Activated T-cell treated with anti-CD3 and anti-CD28 coated beads for 24 hours (primary cell): Measurements from ENCODE around the gene HMGB1.
"Not testable (repeated sequence)": the region's sequence is repeated elsewhere in the genome, so short reads cannot be mapped to it uniquely, and the experiment has no call there.

Source experiments
- DNase-seq: peaks from one replicate; pipeline ENCODE4 v3.0.0-alpha.2; 2020; ENCODE audit warnings: low read depth

Gene HMGB1

GRCh38 chr13:30466358-30466714 is 600 bp upstream of the HMGB1 start:
- no peak for DNase-seq

- no peak for DNase-seq
Observed at GRCh38 chr13:30465343-30465592, 468 bp downstream of the HMGB1 start.

- DNase-seq: peak; percentile 68
Observed at GRCh38 chr13:30464496-30465342, 1.0 kb downstream of the HMGB1 start.

- DNase-seq: peak; percentile 67
Observed at GRCh38 chr13:30463787-30464495, 1.8 kb downstream of the HMGB1 start.

- not testable (repeated sequence) for DNase-seq
Observed at GRCh38 chr13:30461279-30462066, 4.3 kb downstream of the HMGB1 start.

GRCh38 chr13:30457306-30457891 is 8.3 kb downstream of the HMGB1 start:
- DNase-seq: no peak

GRCh38 chr13:30456290-30456689 is 9.4 kb downstream of the HMGB1 start:
- DNase-seq: no peak

GRCh38 chr13:30454991-30455390 is 10.7 kb downstream of the HMGB1 start:
- no peak for DNase-seq

- DNase-seq: no peak
Observed at GRCh38 chr13:30453727-30454126, 12.0 kb downstream of the HMGB1 start.

- not testable (repeated sequence) for DNase-seq
Observed at GRCh38 chr13:30451476-30451875, 14.3 kb downstream of the HMGB1 start.

- no peak for DNase-seq
Observed at GRCh38 chr13:30450066-30450465, 15.7 kb downstream of the HMGB1 start.

GRCh38 chr13:30448441-30448840 is 17.3 kb downstream of the HMGB1 start:
- DNase-seq: no peak

GRCh38 chr13:30446126-30446500 is 19.6 kb downstream of the HMGB1 start:
- DNase-seq: no peak

- DNase-seq: no peak
Observed at GRCh38 chr13:30443957-30444404, 21.8 kb downstream of the HMGB1 start.

- not testable (repeated sequence) for DNase-seq
Observed at GRCh38 chr13:30443491-30443890, 22.2 kb downstream of the HMGB1 start.

GRCh38 chr13:30442926-30443325 is 22.8 kb downstream of the HMGB1 start:
- no peak for DNase-seq

- DNase-seq: no peak
Observed at GRCh38 chr13:30440910-30441703, 24.6 kb downstream of the HMGB1 start.

- no peak for DNase-seq
Observed at GRCh38 chr13:30438286-30438685, 27.4 kb downstream of the HMGB1 start.

- DNase-seq: no peak
Observed at GRCh38 chr13:30437177-30437576, 28.6 kb downstream of the HMGB1 start.

GRCh38 chr13:30435911-30436451 is 29.8 kb downstream of the HMGB1 start:
- DNase-seq: no peak

GRCh38 chr13:30431269-30431940 is 34.3 kb downstream of the HMGB1 start:
- no peak for DNase-seq
